ENCODE results near the gene MLF2. TPM values are rescaled to one million over a fixed set of nuclear protein-coding genes. Genes with fewer than 3 reads are reported as not detected.

MLF2 gene
- total RNA-seq, 1 experiment from 2014 or later = 303 TPM

DNA sequence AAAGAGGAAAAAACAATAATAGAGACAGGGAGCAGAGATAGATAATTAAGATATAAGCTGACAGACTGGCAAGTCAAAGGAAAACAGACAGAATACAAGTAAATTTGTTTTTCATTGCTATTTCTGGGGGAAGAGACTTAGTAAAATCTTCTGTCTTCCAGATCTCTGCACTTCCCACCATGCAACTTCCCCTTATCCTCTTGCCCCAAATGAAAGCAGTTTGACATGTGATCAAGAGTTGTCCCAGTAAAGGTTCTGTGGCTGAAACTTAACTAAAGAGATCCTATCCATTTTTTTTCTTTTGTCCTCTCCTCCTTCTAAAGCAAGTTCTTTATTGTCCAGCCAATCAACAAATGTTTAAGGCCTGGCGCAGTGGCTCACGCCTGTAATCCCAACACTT, 1.5 kb upstream of the MLF2 start:
- intact Hi-C loops (cut with micrococcal nuclease; ENCODE audit: unreplicated experiment) = no loop called here
- Mint-ChIP-seq H3K4me3 (ENCODE audit: unreplicated experiment) (no peak overlapping the region), H3K4me1 (ENCODE audit: low read depth, unreplicated experiment) (peaks cover 18% of the 10 kb centered on the region), H3K9me3 (ENCODE audit: unreplicated experiment) (no peaks in the 10 kb centered on the region), H3K27ac (ENCODE audit: unreplicated experiment) (peak overlapping the region; percentile 94), H3K36me3 (ENCODE audit: insufficient read depth, unreplicated experiment) (peaks cover 41% of the 10 kb centered on the region), H3K27me3 (ENCODE audit: insufficient read depth, unreplicated experiment) (no peaks in the 10 kb centered on the region)
- TF ChIP-seq, protein P1, sequence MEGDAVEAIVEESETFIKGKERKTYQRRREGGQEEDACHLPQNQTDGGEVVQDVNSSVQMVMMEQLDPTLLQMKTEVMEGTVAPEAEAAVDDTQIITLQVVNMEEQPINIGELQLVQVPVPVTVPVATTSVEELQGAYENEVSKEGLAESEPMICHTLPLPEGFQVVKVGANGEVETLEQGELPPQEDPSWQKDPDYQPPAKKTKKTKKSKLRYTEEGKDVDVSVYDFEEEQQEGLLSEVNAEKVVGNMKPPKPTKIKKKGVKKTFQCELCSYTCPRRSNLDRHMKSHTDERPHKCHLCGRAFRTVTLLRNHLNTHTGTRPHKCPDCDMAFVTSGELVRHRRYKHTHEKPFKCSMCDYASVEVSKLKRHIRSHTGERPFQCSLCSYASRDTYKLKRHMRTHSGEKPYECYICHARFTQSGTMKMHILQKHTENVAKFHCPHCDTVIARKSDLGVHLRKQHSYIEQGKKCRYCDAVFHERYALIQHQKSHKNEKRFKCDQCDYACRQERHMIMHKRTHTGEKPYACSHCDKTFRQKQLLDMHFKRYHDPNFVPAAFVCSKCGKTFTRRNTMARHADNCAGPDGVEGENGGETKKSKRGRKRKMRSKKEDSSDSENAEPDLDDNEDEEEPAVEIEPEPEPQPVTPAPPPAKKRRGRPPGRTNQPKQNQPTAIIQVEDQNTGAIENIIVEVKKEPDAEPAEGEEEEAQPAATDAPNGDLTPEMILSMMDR (IDR thresholded peaks at IDR 0.05; ENCODE audit: insufficient read depth in 1 of 2, low read depth in 1 of 2, low read length in 1 of 2, severe bottlenecking in 1 of 2, unreplicated experiment in 1 of 2) = no peak
- H3K9me3 ChIP-seq = no peaks in the 10 kb centered on the region
- peaks cover 16% of the 10 kb centered on the region for H3K4me1 ChIP-seq
- ChIA-PET CTCF (interaction anchor here (0.5 to 4.5 kb wide), 21 partner anchors 9 to 363 kb away, joined by 3 to 135 read pairs (median 9); partner anchors contain the start of genes CDCA3, COPS7A, PTMS and SPSB2), POLR2A (interaction anchor here (0.9 to 3.1 kb wide), 7 partner anchors 12 to 183 kb away, joined by 3 to 60 read pairs (median 20); partner anchors contain the start of genes CDCA3, COPS7A, PTMS and USP5)
- BruUV-seq (replicated peaks) = no TSS peak
- H3K36me3 ChIP-seq (ENCODE audit: control insufficient read depth, insufficient read depth, low read length) = peaks cover 8% of the 10 kb centered on the region
- no peak overlapping the region for H3K4me3 ChIP-seq (ENCODE audit: low read depth, low read length)
- DNase-seq = no peak
- H3K27me3 ChIP-seq (replicated peaks; ENCODE audit: control insufficient read depth, insufficient read depth, low read length) = no peaks in the 10 kb centered on the region

DNA sequence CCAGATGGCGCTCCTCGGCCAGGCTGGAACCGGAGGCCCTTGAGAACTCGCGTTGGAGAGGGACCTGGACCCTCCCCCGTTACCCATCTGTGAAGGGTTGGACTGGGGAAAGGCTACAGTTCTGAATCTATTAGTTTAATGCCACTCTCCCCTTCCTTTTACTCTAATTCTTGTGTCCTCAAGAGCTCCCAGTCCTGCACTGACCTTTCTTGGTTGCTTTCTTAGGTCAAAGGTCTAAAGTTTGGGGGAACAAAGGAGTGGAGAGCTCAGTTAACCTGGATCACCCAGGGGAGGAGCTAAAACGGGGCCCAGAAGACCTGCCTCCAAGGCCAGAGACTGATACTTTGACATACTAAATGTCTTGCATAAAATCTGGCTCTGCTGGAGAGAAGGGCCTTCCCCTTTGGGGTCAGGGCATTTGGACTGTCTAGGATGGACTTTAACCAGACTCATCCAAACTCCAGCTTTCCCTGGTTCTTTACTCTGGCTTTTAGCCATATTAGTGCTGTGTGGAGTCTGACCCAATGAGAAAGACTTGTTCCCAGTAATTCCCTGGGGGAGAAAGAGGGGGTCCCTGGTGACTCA, 923 bp upstream of the MLF2 start:
- H3K4me1 Mint-ChIP-seq (ENCODE audit: low read depth, unreplicated experiment) = peaks cover 17% of the 10 kb centered on the region
- H3K36me3 Mint-ChIP-seq (ENCODE audit: insufficient read depth, unreplicated experiment) = peaks cover 47% of the 10 kb centered on the region
- H3K27ac Mint-ChIP-seq (ENCODE audit: unreplicated experiment) = peak overlapping the region; percentile 94
- intact Hi-C loops (cut with micrococcal nuclease; ENCODE audit: unreplicated experiment) = loop anchor here (1.0 to 2.0 kb wide), 7 partner anchors 12 to 98 kb away; partner anchors contain the start of genes COPS7A, PTMS and USP5
- no peaks in the 10 kb centered on the region for H3K9me3 Mint-ChIP-seq (ENCODE audit: unreplicated experiment)
- no peaks in the 10 kb centered on the region for H3K9me3 ChIP-seq
- H3K4me3 ChIP-seq (ENCODE audit: low read depth, low read length) = no peak overlapping the region
- no TSS peak for BruUV-seq (replicated peaks)
- no peaks in the 10 kb centered on the region for H3K27me3 Mint-ChIP-seq (ENCODE audit: insufficient read depth, unreplicated experiment)
- peaks cover 16% of the 10 kb centered on the region for H3K4me1 ChIP-seq
- ChIA-PET CTCF (interaction anchor here (0.5 to 4.5 kb wide), 31 partner anchors 10 to 362 kb away, joined by 3 to 135 read pairs (median 6); partner anchors contain the start of genes CD4, CDCA3, COPS7A and LAG3), POLR2A (interaction anchor here (0.5 to 3.1 kb wide), 14 partner anchors 8 to 186 kb away, joined by 3 to 60 read pairs (median 5); partner anchors contain the start of genes CDCA3, COPS7A, GNB3 and NOP2)
- H3K36me3 ChIP-seq (ENCODE audit: control insufficient read depth, insufficient read depth, low read length) = peaks cover 8% of the 10 kb centered on the region
- TF ChIP-seq, protein P1 (IDR thresholded peaks at IDR 0.05; ENCODE audit: insufficient read depth in 1 of 2, low read depth in 1 of 2, low read length in 1 of 2, severe bottlenecking in 1 of 2, unreplicated experiment in 1 of 2) = no peak
- peak overlapping the region; percentile 90 for H3K4me3 Mint-ChIP-seq (ENCODE audit: unreplicated experiment)
- H3K27me3 ChIP-seq (replicated peaks; ENCODE audit: control insufficient read depth, insufficient read depth, low read length) = no peaks in the 10 kb centered on the region
- no peak for DNase-seq

DNA sequence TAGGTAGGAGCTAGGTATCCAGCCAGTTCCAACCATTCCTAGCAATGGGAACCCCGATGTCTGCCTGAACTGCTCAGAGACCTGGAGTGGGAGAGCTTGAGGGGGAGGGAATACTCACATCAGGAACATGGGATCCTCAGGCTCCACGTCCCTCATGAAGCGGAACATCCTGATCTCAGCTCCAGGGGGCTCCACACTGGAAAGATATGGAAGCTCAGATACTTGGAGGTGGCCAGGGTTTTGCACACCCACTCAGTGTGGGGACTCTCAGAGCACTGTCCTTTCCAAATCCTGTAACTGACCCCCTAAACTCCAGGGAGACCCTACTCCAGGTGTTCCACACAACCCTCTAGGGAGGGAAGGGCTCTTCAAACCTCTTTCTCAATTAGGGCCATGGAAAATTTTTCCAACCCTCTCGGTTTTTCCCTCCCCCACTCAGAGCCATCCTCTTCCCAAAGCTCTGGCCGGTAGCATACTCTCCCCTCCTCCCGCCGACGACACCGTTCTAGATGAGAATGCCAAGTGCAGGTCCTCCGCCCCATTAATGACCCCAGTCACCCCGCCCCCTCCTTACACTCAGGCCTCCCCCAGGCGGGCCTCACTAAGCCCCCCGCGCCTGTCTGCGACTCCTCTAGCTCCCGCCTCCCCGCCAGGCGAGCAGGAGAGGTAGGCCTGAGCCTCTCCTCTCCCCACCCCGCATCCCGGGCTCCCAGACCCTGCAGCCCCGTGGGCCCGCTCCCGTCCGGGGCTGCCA, 597 bp downstream of the MLF2 start:
- TSS peak; percentile 23 for BruUV-seq (replicated peaks)
- ChIA-PET CTCF (interaction anchor here (0.6 to 4.5 kb wide), 27 partner anchors 9 to 138 kb away, joined by 3 to 135 read pairs (median 6); partner anchors contain the start of genes CD4, CDCA3, COPS7A and GPR162), POLR2A (interaction anchor here (0.5 to 3.1 kb wide), 15 partner anchors 9 to 1011 kb away, joined by 3 to 60 read pairs (median 9); partner anchors contain the start of genes C12orf57, CDCA3, COPS7A and GAPDH)
- peaks cover 11% of the 10 kb centered on the region for H3K4me1 Mint-ChIP-seq (ENCODE audit: low read depth, unreplicated experiment)
- H3K27me3 ChIP-seq (replicated peaks; ENCODE audit: control insufficient read depth, insufficient read depth, low read length) = no peaks in the 10 kb centered on the region
- TF ChIP-seq, protein P1 (IDR thresholded peaks at IDR 0.05; ENCODE audit: insufficient read depth in 1 of 2, low read depth in 1 of 2, low read length in 1 of 2, severe bottlenecking in 1 of 2, unreplicated experiment in 1 of 2) = peak; percentile 25 to 37
- H3K27me3 Mint-ChIP-seq (ENCODE audit: insufficient read depth, unreplicated experiment) = no peaks in the 10 kb centered on the region
- peaks cover 16% of the 10 kb centered on the region for H3K4me1 ChIP-seq
- H3K27ac Mint-ChIP-seq (ENCODE audit: unreplicated experiment) = peak overlapping the region; percentile 94
- DNase-seq = peak; percentile 54 to 71
- no peaks in the 10 kb centered on the region for H3K9me3 Mint-ChIP-seq (ENCODE audit: unreplicated experiment)
- peak overlapping the region; percentile 97 for H3K4me3 ChIP-seq (ENCODE audit: low read depth, low read length)
- peaks cover 62% of the 10 kb centered on the region for H3K36me3 Mint-ChIP-seq (ENCODE audit: insufficient read depth, unreplicated experiment)
- peak overlapping the region; percentile 90 for H3K4me3 Mint-ChIP-seq (ENCODE audit: unreplicated experiment)
- intact Hi-C loops (cut with micrococcal nuclease; ENCODE audit: unreplicated experiment) = loop anchor here (2.0 kb wide), 1 partner anchor 82 kb away; no protein-coding TSS in a partner anchor
- H3K36me3 ChIP-seq (ENCODE audit: control insufficient read depth, insufficient read depth, low read length) = peaks cover 8% of the 10 kb centered on the region
- H3K9me3 ChIP-seq = no peaks in the 10 kb centered on the region
